GM12878 (cell line): ENCODE data around the gene CEP170B. TPM values are rescaled to one million over a fixed set of nuclear protein-coding genes. Genes with fewer than 3 reads are reported as not detected.

Experiments
- ATAC-seq: fragments of 200-7000 bp; cut with Tn5 transposase; 3 replicates; pipeline ENCODE4 v1.9.1; 2020; ENCODE audit warnings: mild to moderate bottlenecking, moderate library complexity
- BruUV-seq: library from RNA; stranded (reverse); fragments of 400-500 nt; replicated peaks from 2 replicates; lab custom pipeline; 2021; lab: Mats Ljungman, UMichigan
- CTCF ChIA-PET: fragments of 300-600 bp; sonication (Branson Sonifier 250); formaldehyde crosslinking; extraction: SDS; loops from one replicate; lab custom pipeline; 2021; ENCODE audit warnings: inconsistent platforms; lab: Yijun Ruan, JAX
- POLR2A ChIA-PET: fragments of 350-600 bp; formaldehyde crosslinking; extraction: SDS; loops from one replicate; lab custom pipeline; 2021; ENCODE audit warnings: inconsistent platforms; lab: Charles Lee
- RAD21 ChIA-PET: fragments of 300-600 bp; sonication (Branson Sonifier 250); formaldehyde crosslinking; loops from one replicate; lab custom pipeline; 2023; ENCODE audit warnings: antibody characterized with exemption; ENCODE audit not compliant: unreplicated experiment; lab: Charles Lee
- SMC1A ChIA-PET: fragments of 300-600 bp; sonication (Branson Sonifier 250); formaldehyde crosslinking; loops from one replicate; lab custom pipeline; 2023; ENCODE audit not compliant: unreplicated experiment, uncharacterized antibody; lab: Charles Lee
- DNase-seq: peaks from one replicate; pipeline ENCODE4 v3.0.0-alpha.2; 2011; ENCODE audit warnings: low read depth, low spot score
- FAIRE-seq: peaks from 3 replicates; lab custom pipeline; 2011; peaks lifted over from hg19 to GRCh38; lab: Jason Lieb, UNC
- H2AFZ ChIP-seq: 2 replicates; pipeline ENCODE4 v1.6.0; 2011; ENCODE audit warnings: low read depth, low read length, control low read depth; ENCODE audit not compliant: control insufficient read depth
- H3K27ac ChIP-seq: 2 replicates; pipeline ENCODE4 v1.5.1; 2011; ENCODE audit warnings: control low read depth; ENCODE audit not compliant: control insufficient read depth, insufficient read depth
- H3K27me3 ChIP-seq, 2 experiments: replicated peaks in 1 of 2; 2 replicates each; pipeline versions ENCODE4 v1.6.0 to v1.6.1; 2011; ENCODE audit warnings: low read length in 1 of 2; ENCODE audit not compliant: control insufficient read depth in 2 of 2, insufficient read depth in 2 of 2
- H3K36me3 ChIP-seq, 2 experiments: 2 replicates each; pipeline ENCODE4 v1.5.1; 2011; ENCODE audit warnings: low read length in 1 of 2; ENCODE audit not compliant: control insufficient read depth in 2 of 2, insufficient read depth in 2 of 2
- H3K4me1 ChIP-seq: 2 replicates; pipeline ENCODE4 v1.6.1; 2011; ENCODE audit warnings: mild to moderate bottlenecking, low read length, moderate library complexity, mixed read lengths; ENCODE audit not compliant: control insufficient read depth, insufficient read depth
- H3K4me2 ChIP-seq: 2 replicates; pipeline ENCODE4 v1.6.0; 2011; ENCODE audit warnings: control low read depth; ENCODE audit not compliant: control insufficient read depth, insufficient read depth
- H3K4me3 ChIP-seq: fragments of 200-600 bp; sonication (generic); 2 replicates; pipeline ENCODE4 v1.5.1; 2016
- H3K79me2 ChIP-seq: 2 replicates; pipeline ENCODE4 v1.6.0; 2011; ENCODE audit warnings: low read length; ENCODE audit not compliant: control insufficient read depth, insufficient read depth
- H3K9ac ChIP-seq: 2 replicates; pipeline ENCODE4 v1.8.0; 2011; ENCODE audit warnings: low read length, control low read depth, mixed read lengths; ENCODE audit not compliant: control insufficient read depth, insufficient read depth
- H3K9me3 ChIP-seq: replicated peaks from 3 replicates; pipeline ENCODE4 v1.5.1; 2011; ENCODE audit warnings: mild to moderate bottlenecking, low read length; ENCODE audit not compliant: control insufficient read depth, insufficient read depth
- H4K20me1 ChIP-seq: 2 replicates; pipeline ENCODE4 v1.6.0; 2011; ENCODE audit not compliant: control insufficient read depth, insufficient read depth
- CHD1 ChIP-seq: IDR thresholded peaks from 2 replicates; pipeline ENCODE4 v1.6.1; 2012; ENCODE audit warnings: low read depth, low read length, improper control_type of control experiment
- FOS ChIP-seq: IDR thresholded peaks from 3 replicates; pipeline ENCODE4 v1.6.1; 2011; ENCODE audit warnings: borderline replicate concordance; ENCODE audit not compliant: insufficient read length; ENCODE audit errors: extremely low read depth
- HDAC2 ChIP-seq: fragments of 200-600 bp; sonication (generic); IDR thresholded peaks from 2 replicates; pipeline ENCODE4 v1.6.1; 2017
- IKZF1 ChIP-seq: fragments of 450-650 bp; conservative IDR thresholded peaks from 2 replicates; pipeline ENCODE4 v1.6.1; 2017; ENCODE audit warnings: antibody characterized with exemption, mild to moderate bottlenecking
- JUNB ChIP-seq: IDR thresholded peaks from 2 replicates; pipeline ENCODE4 v1.6.1; 2016; ENCODE audit warnings: antibody characterized with exemption, mild to moderate bottlenecking
- KLF5 ChIP-seq: fragments of 450-650 bp; IDR thresholded peaks from 2 replicates; pipeline ENCODE4 v1.6.1; 2014; ENCODE audit warnings: mild to moderate bottlenecking; ENCODE audit not compliant: partially characterized antibody
- MXI1 ChIP-seq: fragments of 150-350 bp; IDR thresholded peaks from 2 replicates; pipeline ENCODE4 v1.6.1; 2011; ENCODE audit warnings: low read depth, mild to moderate bottlenecking, inconsistent platforms, low read length, improper control_type of control experiment
- NFXL1 ChIP-seq: fragments of 450-650 bp; IDR thresholded peaks from 2 replicates; pipeline ENCODE4 v1.6.1; 2017; ENCODE audit warnings: antibody characterized with exemption, mild to moderate bottlenecking, borderline replicate concordance
- POLR2AphosphoS2 ChIP-seq: IDR thresholded peaks from 2 replicates; pipeline ENCODE4 v1.6.1; 2011; ENCODE audit warnings: low read depth, mild to moderate bottlenecking, low read length, improper control_type of control experiment, moderate library complexity
- RAD21 ChIP-seq: IDR thresholded peaks from 2 replicates; pipeline ENCODE4 v1.6.1; 2011; ENCODE audit warnings: mild to moderate bottlenecking, low read depth, low read length, moderate library complexity; ENCODE audit not compliant: insufficient read depth
- RFX5 ChIP-seq: IDR thresholded peaks from 2 replicates; pipeline ENCODE4 v1.6.1; 2011; ENCODE audit warnings: low read depth, low read length, improper control_type of control experiment
- RUNX3 ChIP-seq: IDR thresholded peaks from 2 replicates; pipeline ENCODE4 v1.6.1; 2012; ENCODE audit warnings: low read length, inconsistent platforms
- SMC3 ChIP-seq: IDR thresholded peaks from 2 replicates; pipeline ENCODE4 v1.6.1; 2011; ENCODE audit warnings: low read length, improper control_type of control experiment, borderline replicate concordance
- WGBS: methylation state at CpG from one replicate; pipeline ENCODE4 v1.1.6; 2016; ENCODE audit warnings: low lambda C conversion rate; ENCODE audit not compliant: insufficient replicate concordance, insufficient coverage; ENCODE audit errors: missing lambda C conversion rate; 5-methylcytosine and 5-hydroxymethylcytosine counted together
- in situ Hi-C: fragments of 300-500 bp; cut with MboI; formaldehyde crosslinking; loops from 9 replicates; pipeline ENCODE4 v1.14.3; 2018; ENCODE audit warnings: mixed read lengths
- intact Hi-C: fragments of 100-400 bp; cut with micrococcal nuclease; formaldehyde crosslinking; loops from one replicate; pipeline ENCODE4 v1.14.2; 2022; ENCODE audit not compliant: unreplicated experiment
- polyA plus RNA-seq, 11 experiments: library from polyadenylated mRNA; depleted of rRNA in 4 of 11; unstranded in 6 of 11; stranded (reverse) in 5 of 11; fragments of >200 nt; fragmentation: Nextera tagmentation in 4 of 11; fragmentation: Illumina TruSeq in 1 of 11; extraction: Ambion mirVana in 4 of 11; extraction: Trizol in 1 of 11; gene quantifications; 1 replicate in 1 of 11; 2 replicates in 10 of 11; pipeline versions ENCODE4 v1.2.1 to v1.2.3, GENCODE V29; 2011 to 2016; ENCODE audit warnings: inconsistent platforms in 2 of 11, missing spikeins in 2 of 11, low read depth in 1 of 11
- total RNA-seq, 4 experiments: library from RNA; depleted of rRNA in 3 of 4; stranded (reverse); fragments of >200 nt in 3 of 4; fragmentation: Illumina TruSeq in 1 of 4; extraction: Trizol in 1 of 4; gene quantifications; 2 replicates each; pipeline versions ENCODE4 v1.2.1 to v1.2.3, GENCODE V29; 2013 to 2021
- TF ChIP-seq, protein P1 (sequence below): fragments of 450-650 bp; IDR thresholded peaks from 2 replicates; pipeline ENCODE4 v1.6.1; 2017; ENCODE audit warnings: borderline replicate concordance
- TF ChIP-seq, protein P2 (sequence below): fragments of 150-350 bp; IDR thresholded peaks from 2 replicates; pipeline ENCODE4 v1.6.1; 2014; ENCODE audit warnings: mild to moderate bottlenecking, low read depth, low read length
- TF ChIP-seq, protein P3 (sequence below): IDR thresholded peaks from 2 replicates; pipeline ENCODE4 v1.6.1; 2011; ENCODE audit warnings: borderline replicate concordance, low read depth, mild to moderate bottlenecking, moderate library complexity, low read length; ENCODE audit not compliant: insufficient read depth, poor library complexity, severe bottlenecking

CEP170B gene
- total and polyA plus RNA-seq, 10 of the 15 experiments (the other 5 are each of a cell fraction or from before 2014, with no cell fraction given): 0.01 to 0.44 (median 0.05) TPM; not detected in 4

DNA sequence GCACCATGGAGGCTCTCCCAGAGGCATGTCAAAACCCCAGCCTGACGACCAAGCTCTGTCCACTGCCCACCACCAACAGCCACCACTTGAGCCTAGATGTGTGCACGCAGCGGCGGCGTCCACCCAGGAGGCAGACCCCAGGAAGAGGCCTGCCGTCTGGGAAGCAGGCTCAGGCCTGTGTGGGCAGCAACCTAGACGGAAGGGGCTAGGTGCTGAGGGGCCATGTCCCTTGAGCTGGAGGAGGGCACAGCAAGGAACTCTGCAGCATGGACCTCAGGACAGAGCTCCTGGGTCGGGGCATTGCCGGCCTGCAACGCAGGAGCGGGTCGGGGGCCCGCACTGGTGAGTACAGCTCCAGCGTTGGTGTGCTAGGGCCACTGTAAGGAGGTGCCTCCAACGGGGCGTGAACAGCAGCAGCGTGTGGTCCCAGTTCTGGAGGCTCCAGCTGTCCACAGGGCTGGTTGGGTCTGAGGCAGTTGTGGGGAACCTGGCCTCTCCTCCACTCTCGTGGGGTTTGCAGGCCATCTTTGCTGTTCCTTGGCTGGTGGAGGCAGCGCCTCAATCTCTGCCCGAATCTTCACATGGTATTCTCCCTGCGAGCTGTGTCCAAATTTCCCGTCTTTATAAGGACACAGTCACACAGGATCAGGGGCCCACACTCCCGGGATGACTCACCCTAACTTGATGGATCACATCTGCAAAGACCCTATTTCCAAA is 43.7 kb upstream of the CEP170B start:
- no peak overlapping the region for H2AFZ ChIP-seq
- CTCF ChIA-PET: interaction anchor here (1.9 kb wide), 1 partner anchor 53 kb away, joined by 7 read pairs; no protein-coding TSS in a partner anchor
- H3K4me2 ChIP-seq: no peak overlapping the region
- WGBS: 82% methylated on average over 23 of the region's 23 CpGs
- SMC1A ChIA-PET: no interaction called here
- no peak for TF ChIP-seq HDAC2
- TF ChIP-seq CHD1: no peak
- no peak for TF ChIP-seq NFXL1
- TF ChIP-seq, protein P1, sequence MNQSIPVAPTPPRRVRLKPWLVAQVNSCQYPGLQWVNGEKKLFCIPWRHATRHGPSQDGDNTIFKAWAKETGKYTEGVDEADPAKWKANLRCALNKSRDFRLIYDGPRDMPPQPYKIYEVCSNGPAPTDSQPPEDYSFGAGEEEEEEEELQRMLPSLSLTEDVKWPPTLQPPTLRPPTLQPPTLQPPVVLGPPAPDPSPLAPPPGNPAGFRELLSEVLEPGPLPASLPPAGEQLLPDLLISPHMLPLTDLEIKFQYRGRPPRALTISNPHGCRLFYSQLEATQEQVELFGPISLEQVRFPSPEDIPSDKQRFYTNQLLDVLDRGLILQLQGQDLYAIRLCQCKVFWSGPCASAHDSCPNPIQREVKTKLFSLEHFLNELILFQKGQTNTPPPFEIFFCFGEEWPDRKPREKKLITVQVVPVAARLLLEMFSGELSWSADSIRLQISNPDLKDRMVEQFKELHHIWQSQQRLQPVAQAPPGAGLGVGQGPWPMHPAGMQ: no peak
- no peak for TF ChIP-seq RAD21
- no peak for TF ChIP-seq JUNB
- no peak for TF ChIP-seq SMC3
- TF ChIP-seq POLR2AphosphoS2: no peak
- TF ChIP-seq, protein P2, sequence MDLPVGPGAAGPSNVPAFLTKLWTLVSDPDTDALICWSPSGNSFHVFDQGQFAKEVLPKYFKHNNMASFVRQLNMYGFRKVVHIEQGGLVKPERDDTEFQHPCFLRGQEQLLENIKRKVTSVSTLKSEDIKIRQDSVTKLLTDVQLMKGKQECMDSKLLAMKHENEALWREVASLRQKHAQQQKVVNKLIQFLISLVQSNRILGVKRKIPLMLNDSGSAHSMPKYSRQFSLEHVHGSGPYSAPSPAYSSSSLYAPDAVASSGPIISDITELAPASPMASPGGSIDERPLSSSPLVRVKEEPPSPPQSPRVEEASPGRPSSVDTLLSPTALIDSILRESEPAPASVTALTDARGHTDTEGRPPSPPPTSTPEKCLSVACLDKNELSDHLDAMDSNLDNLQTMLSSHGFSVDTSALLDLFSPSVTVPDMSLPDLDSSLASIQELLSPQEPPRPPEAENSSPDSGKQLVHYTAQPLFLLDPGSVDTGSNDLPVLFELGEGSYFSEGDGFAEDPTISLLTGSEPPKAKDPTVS: no peak
- no peak for TF ChIP-seq MXI1
- TF ChIP-seq, protein P3, sequence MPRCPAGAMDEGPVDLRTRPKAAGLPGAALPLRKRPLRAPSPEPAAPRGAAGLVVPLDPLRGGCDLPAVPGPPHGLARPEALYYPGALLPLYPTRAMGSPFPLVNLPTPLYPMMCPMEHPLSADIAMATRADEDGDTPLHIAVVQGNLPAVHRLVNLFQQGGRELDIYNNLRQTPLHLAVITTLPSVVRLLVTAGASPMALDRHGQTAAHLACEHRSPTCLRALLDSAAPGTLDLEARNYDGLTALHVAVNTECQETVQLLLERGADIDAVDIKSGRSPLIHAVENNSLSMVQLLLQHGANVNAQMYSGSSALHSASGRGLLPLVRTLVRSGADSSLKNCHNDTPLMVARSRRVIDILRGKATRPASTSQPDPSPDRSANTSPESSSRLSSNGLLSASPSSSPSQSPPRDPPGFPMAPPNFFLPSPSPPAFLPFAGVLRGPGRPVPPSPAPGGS: no peak
- TF ChIP-seq IKZF1: no peak
- no peak for TF ChIP-seq RUNX3
- TF ChIP-seq RFX5: no peak
- no peak for TF ChIP-seq FOS
- TF ChIP-seq KLF5: no peak
- TF ChIP-seq, all 136 proteins: peak for 0
- H3K27ac ChIP-seq: no peak overlapping the region
- no peaks in the 10 kb centered on the region for H3K36me3 ChIP-seq
- H3K4me1 ChIP-seq: peaks cover 5% of the 10 kb centered on the region; the same call in 1 of the 2 replicates
- POLR2A ChIA-PET: no interaction called here
- RAD21 ChIA-PET: no interaction called here
- intact Hi-C loops: no loop called here
- no peak overlapping the region for H3K9ac ChIP-seq
- ATAC-seq (no peak), DNase-seq (no peak), FAIRE-seq (no peak)
- no peaks in the 10 kb centered on the region for H3K27me3 ChIP-seq
- H4K20me1 ChIP-seq: no peaks in the 10 kb centered on the region
- no peak overlapping the region for H3K4me3 ChIP-seq
- H3K9me3 ChIP-seq: no peaks in the 10 kb centered on the region; the same call in 2 of the 3 replicates
- no TSS peak for BruUV-seq
- H3K79me2 ChIP-seq: peaks cover 3% of the 10 kb centered on the region
- in situ Hi-C loops: loop anchor here (5.0 kb wide), 1 partner anchor 54 kb away; no protein-coding TSS in a partner anchor
